ENCODE measurements around the gene MCCC2.
"Not testable (repeated sequence)": the region's sequence is repeated elsewhere in the genome, so short reads cannot be mapped to it uniquely, and the experiment has no call there.

Gene MCCC2

DNA sequence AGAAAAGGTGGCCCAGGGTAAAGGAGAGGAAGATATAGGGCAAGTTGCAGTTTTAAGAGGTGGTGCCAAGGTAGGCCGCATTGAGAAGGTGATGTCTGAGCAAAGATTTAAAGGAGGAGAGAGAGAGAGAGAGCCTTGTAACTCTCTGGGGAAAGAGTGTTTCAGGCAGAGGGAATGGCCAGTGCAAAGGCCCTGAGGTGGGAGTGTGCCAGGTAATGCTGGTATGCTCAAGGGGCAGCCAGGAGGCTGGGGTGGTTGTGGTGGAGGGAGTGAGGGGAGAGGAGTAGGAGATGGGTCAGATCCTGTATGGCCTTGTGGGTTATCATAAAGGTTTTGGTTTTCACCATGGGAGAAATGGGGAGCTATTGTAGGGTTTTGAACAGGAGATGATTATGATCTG is 9.9 kb downstream of the MCCC2 start:
- DNase-seq = no peak

DNA sequence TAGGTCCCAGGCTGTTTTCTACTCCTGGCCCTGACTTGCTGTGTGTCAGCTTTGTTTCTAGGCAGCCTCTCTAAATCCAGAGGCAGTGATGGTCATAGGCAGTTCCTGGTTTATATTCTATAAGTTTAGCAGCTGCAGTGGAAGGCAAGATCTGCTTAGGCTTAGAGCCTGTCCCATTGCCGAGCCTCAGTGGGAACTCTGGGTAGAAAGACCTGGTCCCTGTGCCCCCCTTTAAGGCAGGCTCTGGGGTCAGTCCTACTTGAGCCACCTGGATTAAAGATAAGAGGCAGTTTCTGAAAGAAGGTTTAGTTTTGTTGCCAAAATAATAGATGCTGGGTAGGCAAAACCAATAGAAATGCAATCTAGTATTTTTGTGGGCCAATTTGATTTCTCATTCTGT is 13.6 kb downstream of the MCCC2 start:
- DNase-seq = no peak

GRCh38 chr5:71601222-71602026 is 14.3 kb downstream of the MCCC2 start:
- peak in 9 of 58 donors; percentile 0 to 11 (median 2) for DNase-seq

DNA sequence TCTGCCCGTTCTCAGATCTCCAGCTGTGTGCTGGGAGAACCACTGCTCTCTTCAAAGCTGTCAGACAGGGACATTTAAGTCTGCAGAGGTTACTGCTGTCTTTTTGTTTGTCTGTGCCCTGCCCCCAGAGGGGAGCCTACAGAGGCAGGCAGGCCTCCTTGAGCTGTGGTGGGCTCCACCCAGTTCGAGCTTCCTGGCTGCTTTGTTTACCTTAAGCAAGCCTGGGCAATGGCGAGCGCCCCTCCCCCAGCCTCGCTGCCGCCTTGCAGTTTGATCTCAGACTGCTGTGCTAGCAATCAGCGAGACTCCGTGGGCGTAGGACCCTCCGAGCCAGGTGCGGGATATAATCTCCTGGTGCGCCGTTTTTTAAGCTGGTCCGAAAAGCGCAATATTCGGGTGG is 22.8 kb downstream of the MCCC2 start:
- not testable (repeated sequence) for DNase-seq

DNA sequence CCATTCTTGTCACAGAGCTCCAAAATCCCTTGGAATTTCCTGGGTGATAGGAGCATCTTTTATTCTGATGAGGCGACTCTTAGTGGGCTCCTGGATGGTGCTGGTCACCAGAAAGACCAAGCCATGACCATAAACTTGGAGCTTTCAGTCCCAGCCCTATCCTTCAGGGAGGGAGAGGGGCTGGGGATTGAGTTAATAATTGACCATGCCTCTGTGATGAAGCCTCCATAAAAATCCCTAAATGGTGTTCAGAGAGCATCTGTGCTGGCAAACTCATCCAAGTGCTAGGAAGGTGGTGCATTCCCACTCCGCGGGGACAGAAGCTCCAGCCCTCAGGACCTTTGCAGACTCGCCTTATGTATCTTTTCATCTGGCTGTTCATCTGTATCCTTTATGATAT is 28.7 kb downstream of the MCCC2 start:
- DNase-seq = no peak

- no peak for DNase-seq
Measured at GRCh38 chr5:71620630-71621029, 33.5 kb downstream of the MCCC2 start.

DNA sequence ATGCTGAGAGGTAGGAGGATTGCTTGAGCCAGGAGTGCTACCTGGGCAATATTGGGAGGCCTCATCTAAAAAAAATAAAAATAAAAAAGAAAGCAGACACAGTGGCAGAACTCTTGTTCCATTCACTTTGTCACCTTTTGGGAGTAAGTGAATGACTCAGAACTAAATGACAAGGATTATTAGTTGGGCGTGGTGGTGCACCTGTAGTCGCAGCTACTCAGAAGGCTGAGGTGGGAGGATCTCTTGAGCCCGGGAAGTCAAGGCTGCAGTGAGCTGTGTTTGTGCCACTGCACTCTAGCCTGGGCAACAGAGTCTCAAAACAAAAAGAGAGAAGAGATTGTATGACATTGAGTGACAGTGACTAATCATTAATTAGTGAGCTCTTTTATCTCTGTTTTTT is 34.1 kb downstream of the MCCC2 start:
- DNase-seq = no peak

DNA sequence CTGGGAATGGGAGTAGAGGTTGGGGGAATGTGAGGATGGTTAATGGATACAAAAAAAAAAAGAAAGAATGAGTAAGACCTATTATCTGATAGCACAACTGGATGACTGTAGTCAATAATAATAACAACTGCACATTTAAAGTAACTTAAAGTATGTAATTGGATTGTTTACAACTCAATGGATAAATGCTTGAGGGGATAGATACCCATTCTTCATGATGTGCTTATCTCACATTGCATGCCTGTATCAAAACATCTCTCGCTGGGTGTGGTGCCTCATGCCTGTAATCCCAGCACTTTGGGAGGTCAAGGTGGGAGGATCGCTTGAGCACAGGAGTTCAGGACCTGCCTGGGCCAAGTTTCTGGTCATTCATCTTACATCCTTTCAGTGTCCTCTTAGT is 34.6 kb downstream of the MCCC2 start:
- DNase-seq = no peak

DNA sequence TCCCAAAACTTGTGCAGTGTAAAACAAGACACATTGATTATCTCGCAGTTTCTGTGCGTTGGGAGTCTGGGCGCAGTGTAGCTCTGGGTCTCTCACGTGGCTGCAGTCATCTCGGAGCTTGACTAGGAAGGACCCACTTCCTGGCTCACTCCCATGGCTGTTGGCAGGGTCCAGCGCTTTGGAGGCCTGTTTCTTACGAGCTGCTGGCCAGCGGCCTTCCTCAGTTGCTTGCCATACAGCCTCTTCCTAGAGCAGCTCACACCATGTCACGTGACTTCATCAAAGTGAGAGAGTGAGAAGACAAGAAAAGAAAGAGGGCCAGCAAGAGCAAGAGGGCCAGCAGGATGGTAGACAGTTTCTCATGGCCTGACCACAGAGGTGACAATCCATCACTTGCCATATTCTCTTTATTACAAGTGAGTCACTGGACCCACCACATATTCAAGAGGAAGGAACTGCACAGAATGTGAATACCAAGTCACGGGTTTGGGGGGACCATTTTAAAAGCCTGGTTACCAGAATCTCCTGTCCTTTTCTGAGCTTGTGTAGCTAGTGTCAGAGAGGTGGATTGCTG is 36.2 kb downstream of the MCCC2 start:
- DNase-seq = peak in 31 of 58 donors; percentile 1 to 65 (median 8)

- peak in 1 of 58 donors; percentile 6 for DNase-seq
Measured at GRCh38 chr5:71629950-71630349, 42.8 kb downstream of the MCCC2 start.

GRCh38 chr5:71631070-71631469 is 43.9 kb downstream of the MCCC2 start:
- DNase-seq = no peak

DNA sequence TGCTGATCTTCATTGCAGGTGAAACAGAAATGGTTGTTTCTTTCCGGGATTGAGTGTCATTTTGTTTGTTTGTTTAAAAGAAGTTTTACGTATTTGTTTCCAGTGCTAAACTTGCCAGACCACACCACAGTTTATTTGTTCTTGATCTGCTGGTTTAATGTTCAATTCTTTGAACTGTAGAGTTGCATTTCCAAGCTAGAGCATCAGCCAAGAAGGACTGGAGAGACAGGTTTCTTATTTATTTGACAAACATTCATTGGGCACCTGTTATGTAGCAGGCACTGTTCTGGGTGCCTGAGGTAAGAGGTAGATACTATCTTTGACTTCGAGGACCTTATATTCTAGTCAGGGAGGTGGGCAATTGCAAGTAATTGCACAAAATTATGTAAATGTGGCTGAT is 45.0 kb downstream of the MCCC2 start:
- DNase-seq = no peak

GRCh38 chr5:71633255-71634155 is 46.4 kb downstream of the MCCC2 start:
- DNase-seq = no peak

DNA sequence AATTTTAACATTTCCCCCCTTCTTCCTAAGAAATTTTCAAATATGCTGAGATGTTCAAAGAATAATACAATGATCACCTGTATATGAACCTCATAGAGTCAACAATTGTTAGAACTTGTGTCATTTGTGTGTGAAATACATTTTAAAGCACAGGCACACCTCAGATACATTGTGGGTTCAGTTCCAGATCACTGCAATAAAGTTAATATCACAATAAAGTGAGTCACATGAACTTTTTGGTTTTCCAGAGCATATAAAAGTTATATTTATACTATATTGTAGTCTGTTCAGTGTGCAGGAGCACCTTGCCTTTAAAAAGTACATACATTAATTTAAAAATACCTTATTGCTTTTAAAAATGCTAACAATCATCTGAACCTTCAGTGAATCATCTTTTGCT is 50.0 kb downstream of the MCCC2 start:
- DNase-seq = no peak

DNA sequence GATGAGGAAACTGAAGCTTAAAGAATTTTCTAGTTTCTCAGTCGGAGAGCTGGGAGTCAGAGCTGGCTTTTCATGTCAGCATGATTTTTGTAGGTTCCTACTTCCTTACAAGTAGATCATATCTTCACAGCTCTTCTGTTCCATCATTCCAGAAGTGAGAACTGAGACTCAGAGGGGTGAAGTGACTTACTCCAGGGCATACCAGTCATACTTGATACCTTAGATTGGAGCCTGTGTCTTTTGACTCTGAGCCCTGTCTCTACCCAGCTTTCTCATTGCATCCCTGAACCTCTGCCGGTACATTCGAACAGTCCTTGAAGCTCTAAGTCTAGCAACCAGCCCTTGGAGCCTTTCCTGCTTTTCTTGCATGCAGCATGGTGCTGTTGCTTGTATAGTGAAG is 53.3 kb downstream of the MCCC2 start:
- DNase-seq = no peak

GRCh38 chr5:71645030-71645429 is 57.9 kb downstream of the MCCC2 start:
- no peak for DNase-seq

DNA sequence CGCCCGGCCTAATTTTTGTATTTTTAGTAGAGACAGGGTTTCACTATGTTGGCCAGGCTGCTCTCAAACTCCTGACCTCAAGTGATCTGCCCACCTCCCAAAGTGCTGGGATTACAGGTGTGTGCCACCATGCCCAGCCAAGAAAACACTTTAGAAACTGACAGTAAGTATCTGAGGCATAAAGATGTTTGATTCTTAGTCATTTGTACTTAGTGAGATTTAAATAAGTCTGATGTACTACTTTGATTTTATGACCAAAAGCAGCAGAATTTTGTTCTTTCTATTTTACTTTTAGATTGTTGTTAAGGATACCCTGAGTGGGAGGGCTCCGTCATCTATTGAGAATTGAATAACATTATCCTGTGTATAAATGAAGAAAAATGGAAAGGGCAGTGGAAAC is 63.8 kb downstream of the MCCC2 start:
- not testable (repeated sequence) for DNase-seq

- no peak for DNase-seq
Measured at GRCh38 chr5:71651579-71651978, 64.4 kb downstream of the MCCC2 start.

GRCh38 chr5:71652349-71652748 is 65.2 kb downstream of the MCCC2 start:
- DNase-seq = no peak

- DNase-seq = peak in 5 of 58 donors; percentile 1 to 9 (median 6)
Measured at GRCh38 chr5:71652803-71653543, 65.8 kb downstream of the MCCC2 start.

- DNase-seq = no peak
Measured at GRCh38 chr5:71658916-71659662, 71.9 kb downstream of the MCCC2 start.

Measured in anterior cingulate cortex (tissue), 58 donors.